Measurements from ENCODE around the gene AUTS2. TPM values are rescaled to one million over a fixed set of nuclear protein-coding genes. Genes with fewer than 3 reads are reported as not detected.

AUTS2 gene
- polyA plus RNA-seq, 1 donor = 80.7 TPM

GRCh38 chr7:70060298-70061068 is 462.2 kb downstream of the AUTS2 start:
- DNase-seq (ENCODE audit: low read depth) = no peak

GRCh38 chr7:70063371-70063770 is 465.1 kb downstream of the AUTS2 start:
- no peak for DNase-seq (ENCODE audit: low read depth)

- DNase-seq (ENCODE audit: low read depth) = peak; percentile 62
These were observed 465.7 kb downstream of the AUTS2 start for GRCh38 chr7:70063927-70064326.

- DNase-seq (ENCODE audit: low read depth) = no peak
These were observed 468.6 kb downstream of the AUTS2 start for GRCh38 chr7:70066844-70067243.

GRCh38 chr7:70068531-70068930 is 470.3 kb downstream of the AUTS2 start:
- DNase-seq (ENCODE audit: low read depth) = no peak

GRCh38 chr7:70069977-70070376 is 471.7 kb downstream of the AUTS2 start:
- DNase-seq (ENCODE audit: low read depth) = no peak

GRCh38 chr7:70071766-70072165 is 473.5 kb downstream of the AUTS2 start:
- DNase-seq (ENCODE audit: low read depth) = no peak

GRCh38 chr7:70072220-70072619 is 473.9 kb downstream of the AUTS2 start:
- no peak for DNase-seq (ENCODE audit: low read depth)

GRCh38 chr7:70076325-70076724 is 478.1 kb downstream of the AUTS2 start:
- no peak for DNase-seq (ENCODE audit: low read depth)

- DNase-seq (ENCODE audit: low read depth) = peak; percentile 93
These were observed 483.9 kb downstream of the AUTS2 start for GRCh38 chr7:70082099-70082611.

- DNase-seq (ENCODE audit: low read depth) = no peak
These were observed 493.1 kb downstream of the AUTS2 start for GRCh38 chr7:70091362-70091761.

GRCh38 chr7:70092314-70093204 is 494.3 kb downstream of the AUTS2 start:
- DNase-seq (ENCODE audit: low read depth) = peak; percentile 60

GRCh38 chr7:70093205-70093904 is 495.1 kb downstream of the AUTS2 start:
- DNase-seq (ENCODE audit: low read depth) = no peak

- no peak for DNase-seq (ENCODE audit: low read depth)
These were observed 496.6 kb downstream of the AUTS2 start for GRCh38 chr7:70094831-70095230.

GRCh38 chr7:70097645-70098044 is 499.4 kb downstream of the AUTS2 start:
- DNase-seq (ENCODE audit: low read depth) = no peak

GRCh38 chr7:70098133-70098561 is 499.9 kb downstream of the AUTS2 start:
- no peak for DNase-seq (ENCODE audit: low read depth)

- DNase-seq (ENCODE audit: low read depth) = no peak
These were observed 500.8 kb downstream of the AUTS2 start for GRCh38 chr7:70098905-70099672.

- DNase-seq (ENCODE audit: low read depth) = no peak
These were observed 506.0 kb downstream of the AUTS2 start for GRCh38 chr7:70104243-70104642.

- no peak for DNase-seq (ENCODE audit: low read depth)
These were observed 514.8 kb downstream of the AUTS2 start for GRCh38 chr7:70113078-70113477.

- DNase-seq (ENCODE audit: low read depth) = no peak
These were observed 515.3 kb downstream of the AUTS2 start for GRCh38 chr7:70113536-70113935.

- no peak for DNase-seq (ENCODE audit: low read depth)
These were observed 516.5 kb downstream of the AUTS2 start for GRCh38 chr7:70114806-70115205.

All from forelimb muscle (tissue), 1 donor.